ENCODE data around the gene CPE.

GRCh38 chr4:165454426-165454825 is 75.6 kb downstream of the CPE start:
- TF ChIP-seq, protein P1, sequence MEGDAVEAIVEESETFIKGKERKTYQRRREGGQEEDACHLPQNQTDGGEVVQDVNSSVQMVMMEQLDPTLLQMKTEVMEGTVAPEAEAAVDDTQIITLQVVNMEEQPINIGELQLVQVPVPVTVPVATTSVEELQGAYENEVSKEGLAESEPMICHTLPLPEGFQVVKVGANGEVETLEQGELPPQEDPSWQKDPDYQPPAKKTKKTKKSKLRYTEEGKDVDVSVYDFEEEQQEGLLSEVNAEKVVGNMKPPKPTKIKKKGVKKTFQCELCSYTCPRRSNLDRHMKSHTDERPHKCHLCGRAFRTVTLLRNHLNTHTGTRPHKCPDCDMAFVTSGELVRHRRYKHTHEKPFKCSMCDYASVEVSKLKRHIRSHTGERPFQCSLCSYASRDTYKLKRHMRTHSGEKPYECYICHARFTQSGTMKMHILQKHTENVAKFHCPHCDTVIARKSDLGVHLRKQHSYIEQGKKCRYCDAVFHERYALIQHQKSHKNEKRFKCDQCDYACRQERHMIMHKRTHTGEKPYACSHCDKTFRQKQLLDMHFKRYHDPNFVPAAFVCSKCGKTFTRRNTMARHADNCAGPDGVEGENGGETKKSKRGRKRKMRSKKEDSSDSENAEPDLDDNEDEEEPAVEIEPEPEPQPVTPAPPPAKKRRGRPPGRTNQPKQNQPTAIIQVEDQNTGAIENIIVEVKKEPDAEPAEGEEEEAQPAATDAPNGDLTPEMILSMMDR (IDR thresholded peaks at IDR 0.05; ENCODE audit: low read depth, low read length): no peak
- no peak for TF ChIP-seq EZH2phosphoT487 (IDR thresholded peaks at IDR 0.05; ENCODE audit: low read depth)
